ENCODE results near the gene REEP1.
"Not testable (repeated sequence)": the region's sequence is repeated elsewhere in the genome, so short reads cannot be mapped to it uniquely, and the experiment has no call there.

Gene REEP1

DNA sequence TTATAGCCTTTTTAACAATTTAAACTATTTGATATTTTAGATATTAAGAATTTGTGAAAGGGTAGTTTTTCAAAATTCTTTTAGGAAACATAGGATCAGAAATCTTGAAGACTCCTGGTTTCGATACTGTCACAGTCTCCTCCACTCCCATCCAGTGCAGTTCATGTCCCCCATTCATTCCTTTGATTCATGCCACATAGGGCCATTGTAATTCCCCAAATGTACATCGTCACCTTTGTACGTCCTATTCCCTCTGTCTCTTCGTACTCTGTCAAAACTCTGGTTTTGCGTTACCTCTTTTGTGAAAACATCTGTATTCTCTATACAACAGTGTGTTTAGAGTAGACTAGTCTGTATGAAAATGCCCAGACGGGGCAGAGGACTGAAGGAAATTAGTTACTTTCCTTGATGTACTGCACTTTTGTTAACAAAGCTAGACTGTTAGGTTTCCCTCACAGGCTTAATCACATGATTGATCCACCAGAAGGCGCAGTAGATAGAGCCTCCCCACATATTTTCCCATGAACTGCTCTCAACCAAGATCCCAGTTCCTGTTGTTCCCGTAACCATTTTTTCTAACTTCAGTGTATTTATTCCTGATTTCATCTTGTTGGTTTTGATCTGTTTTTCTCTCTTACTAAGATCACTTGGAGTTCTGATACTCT, 135.6 kb downstream of the REEP1 start:
- no peaks in the 10 kb centered on the region; the same call in 1 of the 2 replicates for H3K27me3 ChIP-seq (ENCODE audit: control insufficient read depth, insufficient read depth, low read length)
- no CpG with 5 or more reads among the region's 8 CpGs for WGBS (ENCODE audit: insufficient coverage, insufficient read length)
- H3K4me1 ChIP-seq (ENCODE audit: control insufficient read depth, insufficient read depth, low read length): no peaks in the 10 kb centered on the region
- no peak overlapping the region for H3K4me3 ChIP-seq (ENCODE audit: low read length)
- no peak overlapping the region for H3K27ac ChIP-seq (ENCODE audit: low read length)
- DNase-seq (ENCODE audit: low read depth, low spot score): no peak
- H3K9me3 ChIP-seq (ENCODE audit: control insufficient read depth, insufficient read depth, low read length): no peaks in the 10 kb centered on the region
- no peaks in the 10 kb centered on the region; the same call in 1 of the 2 replicates for H3K36me3 ChIP-seq (ENCODE audit: control insufficient read depth, insufficient read depth, low read length)

DNA sequence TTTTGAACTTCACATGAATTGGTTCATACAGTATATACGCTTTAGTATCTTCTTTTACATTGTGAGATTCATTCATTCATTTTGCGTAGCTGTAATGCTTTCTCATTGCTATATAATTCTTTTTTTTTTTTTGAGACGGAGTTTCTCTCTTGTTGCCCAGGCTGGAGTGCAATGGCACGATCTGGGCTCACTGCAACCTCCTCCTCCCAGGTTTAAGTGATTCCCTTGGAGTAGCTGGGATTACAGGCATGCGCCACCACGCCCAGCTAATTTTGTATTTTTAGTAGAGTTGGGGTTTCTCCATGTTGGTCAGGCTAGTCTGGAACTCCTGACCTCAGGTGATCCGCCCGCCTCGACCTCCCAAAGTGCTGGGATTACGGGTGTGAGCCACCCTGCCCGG, 136.9 kb downstream of the REEP1 start:
- H3K9me3 ChIP-seq (ENCODE audit: control insufficient read depth, insufficient read depth, low read length); H3K27ac ChIP-seq (ENCODE audit: low read length); H3K36me3 ChIP-seq (ENCODE audit: control insufficient read depth, insufficient read depth, low read length); H3K27me3 ChIP-seq (ENCODE audit: control insufficient read depth, insufficient read depth, low read length); H3K4me3 ChIP-seq (ENCODE audit: low read length); DNase-seq (ENCODE audit: low read depth, low spot score); H3K4me1 ChIP-seq (ENCODE audit: control insufficient read depth, insufficient read depth, low read length): not testable (repeated sequence)
- no CpG with 5 or more reads among the region's 11 CpGs for WGBS (ENCODE audit: insufficient coverage, insufficient read length)

DNA sequence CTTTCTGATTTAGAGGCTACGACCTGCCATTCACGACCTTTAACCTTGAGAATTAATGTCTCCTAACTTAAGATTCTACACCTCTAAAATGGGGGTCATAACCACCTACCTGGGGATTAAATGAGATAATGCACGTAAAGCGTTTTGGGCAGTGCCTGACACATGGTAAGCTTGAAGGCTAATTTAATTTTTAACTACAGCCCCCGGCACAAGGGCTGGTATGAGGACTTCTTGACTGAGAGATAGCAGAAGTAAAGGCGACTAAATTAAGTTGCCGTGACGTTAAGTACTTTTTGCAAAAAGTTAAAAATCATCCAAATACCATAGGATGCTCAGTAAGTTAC, 137.6 kb downstream of the REEP1 start:
- H3K36me3 ChIP-seq (ENCODE audit: control insufficient read depth, insufficient read depth, low read length): no peaks in the 10 kb centered on the region
- no peak for DNase-seq (ENCODE audit: low read depth, low spot score)
- no CpG with 5 or more reads among the region's 8 CpGs for WGBS (ENCODE audit: insufficient coverage, insufficient read length)
- H3K4me1 ChIP-seq (ENCODE audit: control insufficient read depth, insufficient read depth, low read length): no peaks in the 10 kb centered on the region
- H3K27ac ChIP-seq (ENCODE audit: low read length): no peak overlapping the region
- H3K27me3 ChIP-seq (ENCODE audit: control insufficient read depth, insufficient read depth, low read length): no peaks in the 10 kb centered on the region
- peak overlapping the region; percentile 89 for H3K4me3 ChIP-seq (ENCODE audit: low read length)
- H3K9me3 ChIP-seq (ENCODE audit: control insufficient read depth, insufficient read depth, low read length): no peaks in the 10 kb centered on the region

DNA sequence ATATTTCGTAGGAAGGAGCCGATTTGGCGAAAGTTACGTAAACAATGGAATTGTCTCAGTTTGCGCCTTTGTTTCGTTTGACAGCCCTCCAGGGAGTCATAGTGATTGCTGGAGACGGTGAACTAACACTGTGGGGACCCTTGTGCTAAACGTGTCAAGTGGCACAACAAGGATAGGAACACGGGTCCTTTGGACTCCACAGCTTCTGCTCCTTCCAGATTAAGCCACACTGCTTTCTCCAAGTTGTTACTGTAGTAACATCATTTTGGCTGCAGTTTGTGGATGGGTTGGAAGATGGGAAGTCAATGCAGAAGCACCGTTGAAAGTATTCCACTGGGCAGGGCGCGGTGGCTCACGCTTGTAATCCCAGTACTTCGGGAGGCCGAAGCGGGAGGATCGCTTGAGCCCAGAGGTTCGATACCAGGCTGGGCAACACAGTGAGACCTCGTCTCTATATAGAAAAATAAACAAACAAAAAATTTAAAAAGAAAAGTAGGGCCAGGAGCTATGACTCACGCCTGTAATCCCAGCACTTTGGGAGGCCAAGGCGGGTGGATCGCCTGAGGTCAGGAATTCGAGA, 141.5 kb downstream of the REEP1 start:
- no CpG with 5 or more reads among the region's 23 CpGs for WGBS (ENCODE audit: insufficient coverage, insufficient read length)
- no peak for DNase-seq (ENCODE audit: low read depth, low spot score)
- H3K27ac ChIP-seq (ENCODE audit: low read length): no peak overlapping the region

DNA sequence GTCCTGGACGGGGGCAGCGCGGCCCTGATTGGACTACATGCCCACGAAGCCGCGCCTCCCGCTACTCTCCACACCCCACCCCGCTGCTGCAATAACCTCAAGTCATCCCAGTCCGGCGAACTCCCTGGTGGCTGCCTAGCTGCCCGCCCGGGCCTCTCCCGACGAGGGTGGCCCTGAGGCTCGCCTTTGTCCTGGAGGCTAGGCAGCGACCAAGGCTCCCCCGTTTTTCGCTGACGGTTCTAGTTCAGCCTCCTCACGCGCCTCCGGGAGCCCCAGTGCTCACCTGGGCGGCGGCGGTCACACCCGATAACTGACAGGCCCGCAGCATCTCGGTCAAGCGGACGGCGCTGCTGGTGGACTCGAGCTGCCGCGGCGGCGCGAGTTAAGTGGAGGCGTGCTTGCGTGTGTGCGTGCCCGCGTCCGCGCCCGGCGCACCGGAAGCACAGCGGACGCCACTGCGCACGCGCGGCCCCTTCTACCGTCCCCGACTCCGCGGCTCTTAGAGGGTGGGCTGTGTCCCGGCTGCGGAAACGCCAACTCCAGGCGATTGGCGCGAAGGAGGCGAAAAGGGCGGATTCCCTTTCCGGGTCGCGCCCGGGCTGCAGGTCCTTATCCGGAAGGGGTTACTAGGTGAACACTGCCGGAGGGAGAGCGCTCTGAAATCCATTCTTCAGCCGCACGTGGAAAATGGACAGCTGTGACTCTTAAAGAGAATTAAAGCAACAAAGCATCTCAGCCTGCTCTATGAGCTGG, 142.2 kb downstream of the REEP1 start, which contains the start of gene IMMT:
IMMT (minus strand) TSS at position 408 of the 753 bp plus-strand sequence; CDS start at position 328, 80 bp downstream.
- Histone ChIP-seq H3K4me3 (ENCODE audit: low read length) (peak within 1 kb of the TSS; percentile 95), H3K4me1 (ENCODE audit: control insufficient read depth, insufficient read depth, low read length) (0 out of 2 replicates have a peak, but pooled peaks cover 2% of the 10 kb centered on the region), H3K27me3 (ENCODE audit: control insufficient read depth, insufficient read depth, low read length) (no peaks in the 10 kb centered on the region), H3K36me3 (ENCODE audit: control insufficient read depth, insufficient read depth, low read length) (no peaks in the 10 kb centered on the region), H3K27ac (ENCODE audit: low read length) (no peak within 1 kb of the TSS), H3K9me3 (ENCODE audit: control insufficient read depth, insufficient read depth, low read length) (no peaks in the 10 kb centered on the region)
- peak; percentile 85 for DNase-seq (ENCODE audit: low read depth, low spot score)
- WGBS (ENCODE audit: insufficient coverage, insufficient read length): no CpG with 5 or more reads among the region's 74 CpGs

More for the DNA sequence above, 141.5 kb downstream of the REEP1 start:
- no peaks in the 10 kb centered on the region for H3K9me3 ChIP-seq (ENCODE audit: control insufficient read depth, insufficient read depth, low read length)
- 0 out of 2 replicates have a peak, but pooled peaks cover 2% of the 10 kb centered on the region for H3K4me1 ChIP-seq (ENCODE audit: control insufficient read depth, insufficient read depth, low read length)
- no peaks in the 10 kb centered on the region for H3K36me3 ChIP-seq (ENCODE audit: control insufficient read depth, insufficient read depth, low read length)
- peak overlapping the region; percentile 95; the same call in 1 of the 2 replicates for H3K4me3 ChIP-seq (ENCODE audit: low read length)
- H3K27me3 ChIP-seq (ENCODE audit: control insufficient read depth, insufficient read depth, low read length): no peaks in the 10 kb centered on the region

DNA sequence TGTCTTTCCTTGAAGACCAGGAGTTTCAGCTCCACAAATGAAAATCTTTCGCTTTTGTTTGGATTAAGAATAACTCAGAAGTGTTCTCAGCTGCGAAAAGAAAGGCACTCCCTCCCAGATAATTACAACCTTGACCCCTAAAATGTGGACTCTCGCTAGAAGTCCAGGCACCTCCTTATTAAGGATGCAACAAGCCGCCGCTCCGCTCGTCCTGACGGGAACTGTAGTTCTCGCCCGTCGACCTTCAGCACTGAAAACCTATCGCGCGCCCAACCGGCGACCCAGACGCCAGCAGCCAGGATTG, 142.7 kb downstream of the REEP1 start:
- Histone ChIP-seq H3K4me3 (ENCODE audit: low read length) (peak overlapping the region; percentile 95; the same call in 1 of the 2 replicates), H3K9me3 (ENCODE audit: control insufficient read depth, insufficient read depth, low read length) (no peaks in the 10 kb centered on the region), H3K4me1 (ENCODE audit: control insufficient read depth, insufficient read depth, low read length) (0 out of 2 replicates have a peak, but pooled peaks cover 2% of the 10 kb centered on the region), H3K27me3 (ENCODE audit: control insufficient read depth, insufficient read depth, low read length) (no peaks in the 10 kb centered on the region), H3K27ac (ENCODE audit: low read length) (no peak overlapping the region), H3K36me3 (ENCODE audit: control insufficient read depth, insufficient read depth, low read length) (no peaks in the 10 kb centered on the region)
- no CpG with 5 or more reads among the region's 17 CpGs for WGBS (ENCODE audit: insufficient coverage, insufficient read length)
- DNase-seq (ENCODE audit: low read depth, low spot score): no peak

DNA sequence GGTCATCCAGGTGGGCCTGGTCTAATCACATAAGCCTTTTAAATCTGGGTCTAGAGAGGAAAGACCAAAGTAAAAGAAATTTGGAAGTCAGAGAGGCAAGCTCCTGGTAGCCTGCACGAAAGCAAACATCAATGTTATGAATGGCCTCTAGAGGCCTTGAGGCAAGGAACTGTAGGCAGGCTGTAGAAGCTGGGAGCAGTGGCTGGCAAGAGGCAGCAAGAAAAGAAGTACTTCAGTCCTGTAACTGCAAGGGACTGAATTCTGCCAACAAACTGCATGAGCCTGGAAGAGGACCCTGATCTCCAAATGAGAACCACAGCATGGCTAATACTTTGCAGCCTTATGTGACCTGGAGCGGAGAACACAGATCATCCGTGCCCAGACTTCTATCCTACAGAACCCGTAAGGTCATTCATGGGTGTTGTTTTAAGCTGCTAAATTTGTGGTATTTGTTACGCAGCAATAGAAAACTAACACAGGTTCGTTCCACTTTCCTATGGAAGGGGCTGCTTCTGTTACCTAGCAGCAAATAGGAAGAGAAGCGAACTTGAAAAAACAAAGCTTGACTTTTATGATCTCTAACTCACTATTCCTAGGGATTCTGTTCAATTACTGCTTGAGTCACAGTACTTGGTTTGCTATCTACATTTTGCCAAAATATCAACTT, 143.4 kb downstream of the REEP1 start:
- no peaks in the 10 kb centered on the region for H3K9me3 ChIP-seq (ENCODE audit: control insufficient read depth, insufficient read depth, low read length)
- H3K27me3 ChIP-seq (ENCODE audit: control insufficient read depth, insufficient read depth, low read length): no peaks in the 10 kb centered on the region
- 0 out of 2 replicates have a peak, but pooled peaks cover 2% of the 10 kb centered on the region for H3K4me1 ChIP-seq (ENCODE audit: control insufficient read depth, insufficient read depth, low read length)
- no peak overlapping the region for H3K27ac ChIP-seq (ENCODE audit: low read length)
- WGBS (ENCODE audit: insufficient coverage, insufficient read length): no CpG with 5 or more reads among the region's 7 CpGs
- DNase-seq (ENCODE audit: low read depth, low spot score): no peak
- H3K36me3 ChIP-seq (ENCODE audit: control insufficient read depth, insufficient read depth, low read length): no peaks in the 10 kb centered on the region
- H3K4me3 ChIP-seq (ENCODE audit: low read length): peak overlapping the region; percentile 67; the same call in 1 of the 2 replicates

DNA sequence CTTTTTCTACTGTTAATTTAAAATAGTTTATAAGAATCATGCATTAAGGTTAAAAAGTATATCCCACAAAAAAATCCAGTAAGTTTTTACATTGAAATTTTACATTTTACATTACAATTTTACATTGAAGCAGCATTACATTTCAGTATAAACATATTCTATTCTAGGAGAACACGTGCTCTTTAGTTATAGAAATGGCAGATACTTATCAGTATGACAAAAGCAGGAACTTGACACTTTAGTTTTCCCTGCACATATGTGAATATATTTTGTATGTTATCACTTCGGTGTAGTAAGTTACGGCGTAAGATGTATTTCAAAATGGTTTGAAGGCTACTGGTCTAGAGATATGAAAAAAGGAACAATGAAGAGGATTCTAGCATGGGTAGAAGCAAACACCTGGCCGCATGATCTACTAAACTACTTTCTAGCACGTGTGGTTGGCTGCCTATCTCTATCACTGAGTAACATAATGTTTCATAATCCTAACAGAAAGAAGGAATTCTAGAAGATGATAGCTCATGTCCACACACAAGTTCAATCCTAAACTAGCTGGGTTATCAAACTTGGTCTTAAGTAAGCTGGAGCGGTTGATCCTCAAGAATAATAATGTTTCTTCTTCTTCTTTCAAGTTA, 147.5 kb downstream of the REEP1 start:
- DNase-seq (ENCODE audit: low read depth, low spot score): no peak
- WGBS (ENCODE audit: insufficient coverage, insufficient read length): 100% methylated on average over 3 of the region's 7 CpGs
- H3K4me3 ChIP-seq (ENCODE audit: low read length): no peak overlapping the region
- H3K27me3 ChIP-seq (ENCODE audit: control insufficient read depth, insufficient read depth, low read length): no peaks in the 10 kb centered on the region
- no peak overlapping the region for H3K27ac ChIP-seq (ENCODE audit: low read length)
- H3K36me3 ChIP-seq (ENCODE audit: control insufficient read depth, insufficient read depth, low read length): no peaks in the 10 kb centered on the region
- 0 out of 2 replicates have a peak, but pooled peaks cover 2% of the 10 kb centered on the region for H3K4me1 ChIP-seq (ENCODE audit: control insufficient read depth, insufficient read depth, low read length)
- H3K9me3 ChIP-seq (ENCODE audit: control insufficient read depth, insufficient read depth, low read length): no peaks in the 10 kb centered on the region

DNA sequence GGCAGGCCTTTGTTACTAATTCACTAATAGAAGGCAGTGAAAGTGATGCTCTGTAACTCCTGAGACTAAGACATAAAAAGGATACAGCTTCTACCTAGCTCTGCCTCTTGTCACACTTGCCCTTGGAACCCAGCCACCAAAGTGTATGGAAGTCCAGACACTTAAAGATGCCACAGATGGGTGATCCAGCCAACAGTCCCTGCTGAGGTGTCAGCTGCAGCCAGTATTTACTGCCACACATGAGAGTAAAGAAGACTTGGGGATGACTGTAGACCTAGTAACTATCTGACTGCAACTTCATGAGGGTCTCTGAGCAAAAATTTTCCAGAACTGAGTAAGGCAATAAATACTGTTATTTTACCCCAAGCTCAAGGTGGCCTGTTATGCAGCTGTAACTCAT, 151.0 kb downstream of the REEP1 start:
- H3K27ac ChIP-seq (ENCODE audit: low read length): no peak overlapping the region
- no peak for DNase-seq (ENCODE audit: low read depth, low spot score)

More for the DNA sequence above, 151.0 kb downstream of the REEP1 start:
- H3K4me1 ChIP-seq (ENCODE audit: control insufficient read depth, insufficient read depth, low read length): no peaks in the 10 kb centered on the region
- no peaks in the 10 kb centered on the region for H3K27me3 ChIP-seq (ENCODE audit: control insufficient read depth, insufficient read depth, low read length)
- H3K9me3 ChIP-seq (ENCODE audit: control insufficient read depth, insufficient read depth, low read length): no peaks in the 10 kb centered on the region
- H3K4me3 ChIP-seq (ENCODE audit: low read length): no peak overlapping the region
- H3K36me3 ChIP-seq (ENCODE audit: control insufficient read depth, insufficient read depth, low read length): no peaks in the 10 kb centered on the region
